ENCODE results near the gene ZNF587B.
"Not testable (repeated sequence)": the region's sequence is repeated elsewhere in the genome, so short reads cannot be mapped to it uniquely, and the experiment has no call there.

ZNF587B gene

DNA sequence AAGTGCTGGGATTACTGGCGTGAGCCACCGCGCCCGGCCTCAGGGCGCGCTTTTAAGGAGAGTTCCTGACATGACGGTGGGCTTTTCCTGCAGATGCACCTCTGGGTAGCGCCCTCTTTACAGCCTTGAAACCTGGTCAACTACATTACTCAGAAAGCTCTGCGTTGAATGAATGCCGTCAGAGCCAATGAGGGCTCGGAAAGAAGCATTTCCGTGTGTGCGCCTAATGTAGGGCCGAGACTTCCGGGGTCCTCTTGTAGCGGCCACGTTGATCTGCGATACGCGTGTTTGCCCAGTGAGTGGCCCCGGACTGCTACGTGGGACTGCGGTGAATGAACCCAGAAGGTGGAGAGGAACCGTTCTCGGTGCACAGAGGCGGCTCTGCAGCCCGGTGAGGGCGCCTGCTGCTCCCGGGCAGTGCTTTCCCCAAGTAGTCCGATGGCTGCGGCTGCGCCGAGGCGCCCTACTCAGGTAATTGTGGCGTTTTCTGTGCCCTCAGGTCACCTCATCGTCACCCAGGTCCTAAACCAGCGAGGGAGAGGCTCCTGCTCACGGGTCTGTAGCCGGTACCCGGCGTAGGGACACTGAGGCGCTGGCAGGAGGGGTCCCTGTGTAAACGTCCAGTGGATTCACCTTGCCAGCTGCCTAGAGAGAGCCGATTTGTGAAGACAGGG is 10.5 kb upstream of the ZNF587B start:
- DNase-seq: peak; percentile 93

- DNase-seq: no peak
Measured at GRCh38 chr19:57820599-57820998, 9.5 kb upstream of the ZNF587B start.

GRCh38 chr19:57821095-57821494 is 9.0 kb upstream of the ZNF587B start:
- not testable (repeated sequence) for DNase-seq

DNA sequence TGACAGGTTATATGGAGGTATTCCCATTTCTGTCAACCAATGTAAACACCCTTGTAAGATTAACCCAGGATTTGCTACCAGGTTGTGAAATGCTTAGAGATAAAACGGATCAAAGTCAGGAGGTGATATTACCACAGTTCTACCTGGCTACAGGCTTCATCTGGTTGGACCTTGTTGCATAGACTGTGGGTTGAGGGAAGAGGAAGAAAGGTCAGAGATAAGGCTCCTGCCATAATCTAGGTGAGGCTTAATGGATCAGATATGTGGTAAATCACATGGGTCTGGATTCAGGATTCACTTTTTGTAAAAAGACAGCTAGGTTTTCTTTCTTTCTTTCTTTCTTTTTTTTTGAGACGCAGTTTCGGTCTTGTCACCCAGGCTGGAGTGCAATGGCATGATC is 8.6 kb upstream of the ZNF587B start:
- not testable (repeated sequence) for DNase-seq

GRCh38 chr19:57823155-57823554 is 6.9 kb upstream of the ZNF587B start:
- not testable (repeated sequence) for DNase-seq

DNA sequence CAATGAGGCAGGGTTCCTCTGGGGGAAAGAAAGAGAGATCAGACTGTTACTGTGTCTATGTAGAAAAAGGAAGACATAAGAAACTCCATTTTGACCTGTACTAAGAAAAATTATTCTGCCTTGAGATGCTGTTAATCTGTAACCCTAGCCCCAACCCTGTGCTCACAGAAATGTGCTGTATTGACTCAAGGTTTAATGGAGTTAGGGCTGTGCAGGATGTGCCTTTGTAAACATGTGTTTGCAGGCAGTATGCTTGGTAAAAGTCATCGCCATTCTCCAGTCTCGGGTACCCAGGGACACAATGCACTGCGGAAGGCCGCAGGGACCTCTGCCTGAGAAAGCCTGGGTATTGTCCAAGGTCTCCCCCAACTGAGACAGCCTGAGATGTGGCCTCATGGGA is 6.5 kb upstream of the ZNF587B start:
- not testable (repeated sequence) for DNase-seq

DNA sequence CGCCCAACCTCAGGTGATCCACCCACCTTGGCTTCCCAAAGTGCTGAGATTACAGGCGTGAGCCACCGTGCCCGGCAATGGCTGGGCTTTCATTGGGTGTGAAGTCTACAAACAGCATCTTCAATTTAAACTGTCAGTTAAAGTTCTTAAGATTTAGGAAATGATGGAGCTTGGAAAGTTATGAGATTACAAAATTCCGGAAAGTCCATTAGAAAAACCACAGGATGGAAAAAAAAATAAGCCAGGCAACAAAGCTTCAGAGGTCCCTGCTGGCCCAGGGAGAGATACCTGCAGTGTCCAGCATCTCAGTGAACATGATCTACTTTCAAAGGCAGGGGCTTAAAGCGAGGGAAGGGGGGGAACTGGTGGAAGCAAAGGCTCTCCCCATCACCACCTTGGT is 4.6 kb upstream of the ZNF587B start:
- no peak for DNase-seq

- DNase-seq: no peak
Measured at GRCh38 chr19:57829316-57829715, 783 bp upstream of the ZNF587B start.

DNA sequence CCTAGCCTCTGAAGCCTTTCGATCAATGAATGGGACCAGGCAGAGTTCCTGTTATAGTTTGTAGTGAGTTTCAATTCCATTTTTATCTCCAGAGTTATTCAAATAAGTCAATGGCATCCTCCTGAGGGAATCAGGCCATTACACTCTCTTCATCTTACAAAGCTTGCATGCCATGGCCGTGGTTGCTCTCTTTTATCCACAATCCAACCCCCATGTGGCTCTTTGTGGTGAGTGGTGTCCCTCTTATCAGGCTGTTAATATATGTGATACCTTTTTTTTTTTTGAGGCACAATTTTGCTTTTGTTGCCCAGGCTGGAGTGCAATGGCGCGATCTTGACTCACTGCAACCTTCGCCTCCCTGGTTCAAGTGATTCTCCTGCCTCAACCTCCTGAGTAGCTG is 6.9 kb downstream of the ZNF587B start:
- not testable (repeated sequence) for DNase-seq

DNA sequence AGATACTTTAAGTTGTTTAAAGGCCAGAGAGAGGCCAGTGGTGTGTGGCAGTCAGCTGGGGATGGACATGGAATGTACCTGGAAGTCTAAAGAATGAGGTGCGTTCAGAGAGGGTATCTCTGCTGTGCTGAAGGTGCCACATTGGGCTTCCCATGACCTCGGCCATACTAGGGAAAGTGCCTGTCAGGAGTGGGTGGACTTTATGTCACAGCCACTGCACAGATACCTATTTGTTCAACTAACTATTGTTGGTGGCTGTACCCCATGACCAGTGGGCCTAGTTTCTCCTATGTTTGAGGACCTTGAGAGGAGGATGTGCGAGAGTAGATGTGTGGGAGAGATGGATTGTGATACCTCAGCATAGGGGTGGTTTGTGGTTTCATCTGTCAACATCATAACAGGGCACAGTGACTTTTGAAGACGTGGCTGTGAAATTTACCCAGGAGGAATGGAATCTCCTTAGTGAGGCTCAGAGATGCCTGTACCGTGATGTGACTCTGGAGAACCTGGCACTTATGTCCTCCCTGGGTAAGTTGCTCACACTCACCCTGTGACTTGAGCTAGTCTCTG is 8.6 kb downstream of the ZNF587B start:
- DNase-seq: not testable (repeated sequence)

DNA sequence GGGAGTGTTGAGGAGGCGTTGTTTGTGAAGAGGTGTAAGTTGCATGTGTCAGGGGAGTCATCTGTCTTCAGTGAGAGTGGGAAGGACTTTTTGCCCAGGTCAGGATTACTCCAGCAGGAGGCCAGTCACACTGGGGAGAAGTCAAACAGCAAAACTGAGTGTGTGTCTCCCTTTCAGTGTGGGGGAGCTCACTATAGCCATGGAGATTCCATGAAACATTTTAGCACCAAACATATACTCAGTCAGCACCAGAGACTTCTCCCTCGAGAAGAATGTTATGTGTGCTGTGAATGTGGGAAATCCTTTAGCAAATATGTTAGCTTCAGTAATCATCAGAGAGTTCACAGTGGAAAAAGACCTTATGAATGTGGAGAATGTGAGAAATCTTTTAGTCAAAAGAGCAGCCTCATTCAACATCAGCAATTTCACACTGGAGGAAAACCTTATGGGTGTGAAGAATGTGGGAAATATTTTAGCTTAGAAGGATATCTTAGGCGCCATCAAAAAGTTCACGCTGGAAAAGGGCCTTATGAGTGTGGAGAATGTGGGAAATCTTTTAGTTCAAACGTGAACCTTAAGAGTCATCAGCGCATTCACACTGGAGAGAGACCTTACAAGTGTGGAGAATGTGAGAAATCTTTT is 11.1 kb downstream of the ZNF587B start:
- no peak for DNase-seq

DNA sequence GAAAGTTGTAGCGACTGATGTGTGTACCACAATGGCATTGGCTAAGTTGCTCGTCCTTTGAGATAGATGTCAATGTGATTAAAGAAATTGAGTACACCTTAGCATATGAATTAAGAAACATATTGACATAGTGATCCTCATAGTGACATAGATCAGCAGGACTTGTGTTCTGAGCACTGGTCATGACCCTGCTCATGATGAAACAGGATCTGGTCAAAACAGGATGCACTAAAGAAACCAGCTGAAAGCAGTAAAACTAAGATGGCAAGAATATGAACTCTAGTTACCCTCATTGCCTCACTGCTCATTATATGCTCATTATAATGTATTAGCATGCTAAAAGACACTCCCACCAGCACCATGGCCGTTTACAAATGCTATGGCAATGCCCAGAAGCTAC is 17.1 kb downstream of the ZNF587B start:
- not testable (repeated sequence) for DNase-seq

- DNase-seq: not testable (repeated sequence)
Measured at GRCh38 chr19:57849162-57849665, 19.1 kb downstream of the ZNF587B start.

DNA sequence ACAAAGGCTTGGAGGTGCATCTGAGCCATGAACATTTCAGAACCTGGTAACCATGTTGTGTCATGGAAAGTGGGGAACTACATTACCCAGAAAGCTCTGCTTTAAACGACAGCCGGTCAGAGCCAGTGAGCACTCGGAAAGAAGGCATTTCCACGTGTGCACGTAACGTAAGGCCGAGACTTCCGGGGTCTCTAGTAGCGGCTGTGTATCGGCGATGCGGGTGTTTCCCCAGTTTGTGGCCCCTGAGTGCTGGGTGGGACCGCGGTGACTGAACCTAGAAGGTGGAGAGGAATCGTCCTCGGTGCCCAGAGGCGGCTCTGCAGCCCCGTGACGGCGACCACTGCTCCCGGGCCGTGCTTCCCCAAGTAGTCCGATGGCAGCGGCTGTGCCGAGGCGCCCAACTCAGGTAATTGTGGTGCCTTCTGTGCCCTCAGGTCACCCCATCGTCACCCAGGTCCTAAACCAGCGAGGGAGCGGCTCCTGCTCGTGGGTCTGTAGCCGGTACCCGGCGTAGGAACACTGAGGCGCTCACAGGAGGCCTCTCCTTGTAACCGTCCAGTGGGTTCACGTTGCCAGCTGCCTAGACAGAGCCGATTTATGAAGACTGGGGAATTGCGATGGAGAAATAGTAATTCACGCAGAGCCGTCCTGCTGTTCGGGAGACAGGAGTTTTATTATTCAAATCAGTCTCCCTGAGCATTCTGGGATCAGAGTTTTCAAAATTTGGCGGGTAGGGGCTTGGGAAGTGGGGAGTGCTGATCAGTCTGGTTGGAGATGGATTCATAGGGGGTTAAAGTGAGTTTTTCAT is 19.8 kb downstream of the ZNF587B start, which contains the start of gene ZNF587:
Gene ZNF587 (plus strand): TSS at position 194 of the 808 bp plus-strand sequence. CDS start 180 bp downstream, at position 374.
- DNase-seq: peak; percentile 48

- DNase-seq: no peak
Measured at GRCh38 chr19:57850553-57851017, 20.5 kb downstream of the ZNF587B start.

GRCh38 chr19:57851812-57852603 is 21.9 kb downstream of the ZNF587B start:
- not testable (repeated sequence) for DNase-seq

GRCh38 chr19:57854117-57854516 is 24.0 kb downstream of the ZNF587B start:
- DNase-seq: not testable (repeated sequence)

- not testable (repeated sequence) for DNase-seq
Measured at GRCh38 chr19:57862351-57862750, 32.3 kb downstream of the ZNF587B start.

DNA sequence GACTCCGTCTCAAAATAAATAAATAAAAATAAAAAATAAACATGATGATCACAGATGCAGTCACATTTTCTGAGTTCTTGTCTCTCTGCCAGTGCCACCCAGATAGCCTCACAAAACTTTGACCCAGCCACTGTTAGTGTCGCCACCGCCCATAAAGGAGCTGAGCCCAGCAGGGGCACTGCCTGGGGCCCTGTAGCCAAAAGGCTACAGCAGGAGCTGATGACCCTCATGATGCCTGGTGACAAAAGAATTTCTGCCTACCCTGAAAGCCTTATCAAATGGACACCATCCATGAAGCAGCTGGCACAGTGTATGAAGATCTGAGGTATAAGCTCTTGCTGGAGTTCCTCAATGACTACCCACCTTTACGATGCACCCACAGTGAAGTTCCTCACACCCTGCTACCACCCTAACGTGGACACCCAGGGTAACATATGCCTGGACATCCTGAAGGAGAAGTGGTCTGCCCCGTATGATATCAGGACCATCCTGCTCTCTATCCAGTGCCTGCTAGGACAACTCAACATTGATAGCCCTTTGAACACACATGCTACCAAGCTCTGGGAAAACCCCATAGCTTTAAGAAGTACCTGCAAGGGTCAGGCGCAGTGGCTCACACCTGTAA is 37.9 kb downstream of the ZNF587B start:
- no peak for DNase-seq

DNA sequence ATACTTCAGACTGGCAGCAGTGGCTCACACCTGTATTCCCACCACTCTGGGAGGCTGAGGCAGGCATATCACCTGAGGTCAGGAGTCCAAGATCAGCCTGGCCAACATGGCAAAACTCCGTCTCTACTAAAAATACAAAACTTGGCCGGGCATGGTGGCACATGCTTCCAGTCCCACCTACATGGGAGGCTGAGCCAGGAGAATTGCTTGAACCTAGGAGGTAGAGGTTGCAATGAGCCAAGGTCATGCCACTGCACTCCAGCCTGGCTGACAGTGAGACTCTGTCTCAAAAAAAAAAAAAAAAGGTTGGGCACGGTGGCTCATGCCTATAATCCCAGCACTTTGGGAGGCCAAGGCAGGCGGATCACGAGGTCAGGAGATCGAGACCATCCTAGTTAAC is 39.6 kb downstream of the ZNF587B start:
- DNase-seq: not testable (repeated sequence)

GRCh38 chr19:57870225-57870624 is 40.1 kb downstream of the ZNF587B start:
- DNase-seq: no peak

GRCh38 chr19:57872450-57872849 is 42.4 kb downstream of the ZNF587B start:
- DNase-seq: no peak

Data from NCI-H510A treated with DMSO at 0.1 percent for 48 hours (cell line).